ENCODE data around the gene ALDH1A2.

- TF ChIP-seq CTCF (IDR thresholded peaks at IDR 0.05; ENCODE audit: insufficient read depth, low read length, poor library complexity, severe bottlenecking), result no peak
- no peak for TF ChIP-seq EZH2phosphoT487 (conservative IDR thresholded peaks at IDR 0.05; ENCODE audit: low read length)
Observed at GRCh38 chr15:58077427-58077826, 11.9 kb upstream of the ALDH1A2 start.

Measured in SU-DHL-6 (cell line).